ENCODE results near the gene ZNF329. TPM values are rescaled to one million over a fixed set of nuclear protein-coding genes. Genes with fewer than 3 reads are reported as not detected.

ZNF329 gene
- total RNA-seq, 2 donors from 2014 or later: 7.0 to 8.8 TPM

- intact Hi-C loops (cut with DNase I): no loop called here
- no peak for ATAC-seq
Measured at GRCh38 chr19:58086825-58087710, 63.5 kb downstream of the ZNF329 start.

GRCh38 chr19:58085348-58085875, 65.2 kb downstream of the ZNF329 start:
- ATAC-seq: no peak
- DNase-seq: no peak
- intact Hi-C loops (cut with DNase I): no loop called here

More at GRCh38 chr19:58086825-58087710, 63.5 kb downstream of the ZNF329 start:
- DNase-seq: no peak

- DNase-seq (no peak), ATAC-seq (no peak)
- intact Hi-C loops (cut with DNase I): no loop called here
Measured at GRCh38 chr19:58084596-58085347, 65.8 kb downstream of the ZNF329 start.

- intact Hi-C loops (cut with DNase I): no loop called here
- DNase-seq (no peak), ATAC-seq (no peak)
Measured at GRCh38 chr19:58083021-58083420, 67.6 kb downstream of the ZNF329 start.

GRCh38 chr19:58079792-58080191, 70.8 kb downstream of the ZNF329 start:
- intact Hi-C loops (cut with DNase I): no loop called here
- no peak for DNase-seq
- ATAC-seq: no peak

Other genes with a start within 250 kb of the ZNF329 start
- 10 to 100 TPM; 11.9 to 13.4 TPM for gene ZNF417, start 234.2 kb downstream of the ZNF329 start, total RNA-seq
- 10 to 100 TPM in 1 of 2 donors, 1 to 10 TPM in 1; 9.1 to 10.5 TPM for gene ZNF418, start 215.4 kb downstream of the ZNF329 start, total RNA-seq
- gene ZNF256, start 203.1 kb downstream of the ZNF329 start, total RNA-seq: 10 to 100 TPM in 1 of 2 donors, 1 to 10 TPM in 1; 9.6 to 15.3 TPM
- 1 to 10 TPM; 2.0 to 2.1 TPM for gene C19orf18, start 176.3 kb downstream of the ZNF329 start, total RNA-seq
- gene ZNF606, start 148.0 kb downstream of the ZNF329 start, total RNA-seq: 10 to 100 TPM; 11.4 to 13.8 TPM
- under 1 TPM in 1 of 2 donors, not detected in 1; 0.42 TPM for gene ZSCAN1, start 116.8 kb downstream of the ZNF329 start, total RNA-seq
- 1 to 10 TPM; 2.5 to 3.4 TPM for gene ZNF135, start 91.5 kb downstream of the ZNF329 start, total RNA-seq
- gene ZSCAN18, start 52.6 kb downstream of the ZNF329 start, total RNA-seq: 10 to 100 TPM; 54.0 to 60.9 TPM
- gene ZNF274, start 32.3 kb upstream of the ZNF329 start, total RNA-seq: 10 to 100 TPM; 20.9 to 28.3 TPM
- gene ZNF544, start 78.1 kb upstream of the ZNF329 start, total RNA-seq: 10 to 100 TPM; 20.2 to 21.8 TPM
- 1 to 10 TPM; 4.4 to 6.8 TPM for gene ZNF8, start 128.2 kb upstream of the ZNF329 start, total RNA-seq
- gene ERVK3-1, start 154.6 kb upstream of the ZNF329 start, total RNA-seq: 10 to 100 TPM; 19.9 to 22.8 TPM
- gene ZSCAN22, start 176.2 kb upstream of the ZNF329 start, total RNA-seq: 1 to 10 TPM; 2.0 to 2.1 TPM
- 10 to 100 TPM; 18.3 to 18.9 TPM for gene A1BG, start 202.7 kb upstream of the ZNF329 start, total RNA-seq
- gene ZNF497, start 212.0 kb upstream of the ZNF329 start, total RNA-seq: under 1 TPM; 0.37 to 0.41 TPM
- under 1 TPM; 0.44 to 0.53 TPM for gene ZNF837, start 230.2 kb upstream of the ZNF329 start, total RNA-seq
- gene RPS5, start 236.5 kb upstream of the ZNF329 start, total RNA-seq: 100 to 1,000 TPM; 572 to 598 TPM
- not detected for gene RNF225, start 244.9 kb upstream of the ZNF329 start, total RNA-seq